ENCODE measurements around the gene GALNT17.

- TF ChIP-seq, protein P1, sequence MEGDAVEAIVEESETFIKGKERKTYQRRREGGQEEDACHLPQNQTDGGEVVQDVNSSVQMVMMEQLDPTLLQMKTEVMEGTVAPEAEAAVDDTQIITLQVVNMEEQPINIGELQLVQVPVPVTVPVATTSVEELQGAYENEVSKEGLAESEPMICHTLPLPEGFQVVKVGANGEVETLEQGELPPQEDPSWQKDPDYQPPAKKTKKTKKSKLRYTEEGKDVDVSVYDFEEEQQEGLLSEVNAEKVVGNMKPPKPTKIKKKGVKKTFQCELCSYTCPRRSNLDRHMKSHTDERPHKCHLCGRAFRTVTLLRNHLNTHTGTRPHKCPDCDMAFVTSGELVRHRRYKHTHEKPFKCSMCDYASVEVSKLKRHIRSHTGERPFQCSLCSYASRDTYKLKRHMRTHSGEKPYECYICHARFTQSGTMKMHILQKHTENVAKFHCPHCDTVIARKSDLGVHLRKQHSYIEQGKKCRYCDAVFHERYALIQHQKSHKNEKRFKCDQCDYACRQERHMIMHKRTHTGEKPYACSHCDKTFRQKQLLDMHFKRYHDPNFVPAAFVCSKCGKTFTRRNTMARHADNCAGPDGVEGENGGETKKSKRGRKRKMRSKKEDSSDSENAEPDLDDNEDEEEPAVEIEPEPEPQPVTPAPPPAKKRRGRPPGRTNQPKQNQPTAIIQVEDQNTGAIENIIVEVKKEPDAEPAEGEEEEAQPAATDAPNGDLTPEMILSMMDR (conservative IDR thresholded peaks at IDR 0.05; ENCODE audit: low read depth, low read length) = no peak
- TF ChIP-seq EZH2 (IDR thresholded peaks at IDR 0.05; ENCODE audit: borderline replicate concordance, low read depth, low read length, poor library complexity, severe bottlenecking) = no peak
Measured at GRCh38 chr7:71206184-71206583, 74.2 kb downstream of the GALNT17 start.

All from A673 (cell line).